GM19025 (cell line): ENCODE data around the gene COMMD8.
"Not testable (repeated sequence)": the region's sequence is repeated elsewhere in the genome, so short reads cannot be mapped to it uniquely, and the experiment has no call there.

Experiments
- ATAC-seq: cut with Tn5 transposase; IDR thresholded peaks from one replicate; pipeline ENCODE4 v1.9.1; 2021; ENCODE audit warnings: mild to moderate bottlenecking, low read depth, moderate library complexity; ENCODE audit not compliant: unreplicated experiment

The COMMD8 gene

GRCh38 chr4:47463235-47463956, at the start of gene COMMD8:
TSS of gene COMMD8 (minus strand) at chr4:47463702. CDS start at chr4:47463651, 51 bp downstream.
- ATAC-seq, result peak; percentile 91

DNA sequence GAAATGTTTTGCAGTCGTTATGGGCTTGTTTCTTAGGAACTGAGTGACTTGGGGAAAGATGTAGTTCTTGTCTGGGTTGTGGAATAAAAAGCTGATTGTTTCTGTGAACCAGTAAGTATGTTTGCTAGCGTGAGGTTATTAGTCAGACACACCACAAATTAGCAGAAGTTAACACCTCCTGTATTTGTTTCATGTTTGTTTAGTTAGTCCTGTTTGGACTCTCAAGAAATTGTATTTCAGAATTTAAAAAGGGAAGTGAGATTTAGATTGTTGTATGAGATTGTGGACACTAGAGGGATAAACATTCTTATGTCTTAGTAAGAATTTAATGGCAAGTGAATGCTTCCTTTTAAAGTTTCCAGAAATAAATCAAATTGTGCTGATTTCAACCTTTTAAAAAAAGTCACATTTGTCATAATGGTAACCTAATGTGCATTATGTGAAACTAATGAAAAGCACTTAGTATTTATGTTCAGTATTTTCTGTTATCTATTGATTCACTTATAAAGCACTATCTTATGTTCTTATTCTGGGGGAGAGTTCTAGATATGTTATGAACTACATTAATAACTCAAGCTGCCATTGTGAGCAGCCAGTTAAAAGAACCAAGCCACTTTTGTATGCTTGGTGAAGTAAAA, 47.1 kb upstream of the COMMD8 start:
- peak; percentile 94 for ATAC-seq

- no peak for ATAC-seq
Measured at GRCh38 chr4:47505666-47506065, 42.2 kb upstream of the COMMD8 start.

- no peak for ATAC-seq
Measured at GRCh38 chr4:47505147-47505546, 41.6 kb upstream of the COMMD8 start.

GRCh38 chr4:47500776-47501175, 37.3 kb upstream of the COMMD8 start:
- no peak for ATAC-seq

DNA sequence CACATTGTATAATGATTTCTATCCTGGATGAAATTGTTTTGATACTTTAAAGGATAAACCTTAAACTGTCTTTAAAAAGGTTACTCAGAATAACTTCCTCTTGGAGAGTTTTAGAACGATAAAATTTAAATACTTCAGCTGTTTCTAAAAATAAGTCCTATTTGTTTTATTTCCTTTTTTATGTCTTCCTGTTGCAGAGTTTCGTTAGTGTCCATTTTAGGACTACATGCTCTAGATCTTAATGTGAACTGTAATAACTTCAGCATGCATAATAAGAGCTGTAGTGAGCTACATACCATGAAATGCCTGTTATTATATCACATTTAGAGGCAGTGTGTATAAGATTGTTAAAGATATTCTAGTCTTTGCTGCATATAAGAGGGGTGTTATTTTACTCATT, 36.2 kb upstream of the COMMD8 start:
- ATAC-seq, result no peak

GRCh38 chr4:47498899-47499298, 35.4 kb upstream of the COMMD8 start:
- no peak for ATAC-seq

DNA sequence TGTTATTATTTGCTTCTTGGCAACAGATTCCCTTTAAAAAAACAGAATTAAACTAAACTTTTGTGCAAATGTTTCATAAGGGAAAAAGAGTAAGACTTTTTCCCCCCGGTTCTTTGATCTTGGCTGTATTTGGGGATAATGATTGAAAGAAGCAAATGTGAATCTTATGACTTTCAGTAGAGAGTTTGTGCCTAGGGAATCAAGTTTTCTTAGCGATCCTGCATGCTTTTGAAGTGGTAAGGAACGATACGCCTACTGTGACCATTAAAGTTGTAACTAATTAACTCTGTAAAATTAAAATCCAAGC, 30.6 kb upstream of the COMMD8 start:
- ATAC-seq, result no peak

DNA sequence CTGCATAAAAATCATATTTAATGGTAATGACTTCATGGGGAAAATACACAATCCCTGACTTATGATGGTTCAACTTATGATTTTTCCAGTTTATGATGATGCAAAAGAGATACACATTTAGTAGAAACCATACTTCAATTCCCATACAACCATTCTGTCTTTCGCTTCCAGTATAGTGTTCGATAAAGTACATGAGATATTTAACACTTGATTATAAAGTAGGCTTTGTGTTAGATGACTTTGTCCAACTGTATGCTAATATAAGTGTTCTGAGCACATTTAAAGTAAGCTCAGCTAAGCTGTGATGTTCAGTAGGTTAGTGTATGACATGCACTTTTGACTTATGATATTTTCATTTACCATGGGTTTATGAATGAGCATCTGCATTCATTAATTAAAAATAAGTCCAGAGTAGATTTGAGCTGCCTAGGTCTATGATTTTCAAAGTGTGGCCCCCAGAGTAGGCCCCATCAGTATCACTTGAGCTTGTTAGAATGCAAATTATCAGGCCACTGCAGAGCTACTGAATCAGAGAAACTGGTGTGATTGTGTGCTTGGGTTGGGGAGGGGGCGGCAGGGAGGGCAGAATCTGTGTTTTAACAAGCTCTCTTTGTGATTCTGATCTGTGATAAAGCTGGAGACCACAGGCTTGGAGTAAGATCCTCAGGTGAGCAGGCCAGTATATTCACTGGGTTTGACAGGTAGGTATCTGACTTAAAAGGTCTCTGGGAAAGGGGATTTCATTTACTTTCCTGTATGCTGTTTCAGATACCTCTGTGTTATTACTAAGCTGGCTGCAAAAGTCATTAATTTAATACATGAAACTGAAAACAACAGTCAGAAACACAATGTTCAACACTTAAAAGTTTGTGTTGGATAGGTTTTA, 30.0 kb upstream of the COMMD8 start:
- peak; percentile 47 for ATAC-seq

GRCh38 chr4:47490550-47490949, 27.0 kb upstream of the COMMD8 start:
- peak; percentile 77 for ATAC-seq

DNA sequence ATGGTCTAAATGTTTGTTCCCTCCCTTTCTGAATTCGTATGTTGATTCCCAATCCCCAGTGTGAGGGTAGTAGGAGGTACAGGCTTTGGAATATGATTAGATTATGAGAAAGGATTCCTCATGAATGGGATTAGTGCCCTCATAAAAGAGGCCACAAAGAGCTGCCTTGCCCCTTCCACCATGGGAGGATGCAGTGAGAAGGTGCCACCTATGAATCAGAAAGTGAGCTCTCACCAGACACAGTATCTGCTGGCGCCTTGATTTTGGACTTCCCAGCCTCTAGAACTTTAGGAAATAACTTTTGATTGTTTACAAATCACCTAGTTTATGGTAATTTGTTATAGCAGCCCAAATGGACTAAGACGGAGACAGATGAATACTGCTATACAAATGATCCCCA, 25.2 kb upstream of the COMMD8 start:
- ATAC-seq, result no peak

GRCh38 chr4:47486727-47487126, 23.2 kb upstream of the COMMD8 start:
- ATAC-seq, result not testable (repeated sequence)

DNA sequence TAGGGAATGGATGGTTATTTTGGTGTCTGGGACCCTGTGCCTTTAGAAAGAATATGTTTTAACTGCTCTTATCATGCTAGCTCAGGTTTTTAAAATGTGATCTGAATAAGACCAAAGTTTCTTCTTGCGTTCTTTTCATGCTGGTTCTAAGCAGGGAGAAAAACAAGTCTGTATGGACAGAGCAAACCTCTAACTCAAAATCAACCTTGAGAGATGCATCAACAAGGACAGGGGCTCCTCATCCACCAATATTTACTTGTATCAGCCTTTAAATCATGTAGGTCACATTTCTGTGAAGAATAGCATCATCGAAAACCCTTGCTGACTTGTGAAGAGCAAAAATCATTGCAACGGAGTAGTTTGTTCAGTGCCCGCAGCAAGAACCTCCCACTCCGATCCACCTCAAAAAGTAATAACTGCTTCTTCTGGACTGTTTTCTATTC, 22.8 kb upstream of the COMMD8 start:
- ATAC-seq, result no peak

GRCh38 chr4:47485768-47486167, 22.3 kb upstream of the COMMD8 start:
- ATAC-seq, result no peak

DNA sequence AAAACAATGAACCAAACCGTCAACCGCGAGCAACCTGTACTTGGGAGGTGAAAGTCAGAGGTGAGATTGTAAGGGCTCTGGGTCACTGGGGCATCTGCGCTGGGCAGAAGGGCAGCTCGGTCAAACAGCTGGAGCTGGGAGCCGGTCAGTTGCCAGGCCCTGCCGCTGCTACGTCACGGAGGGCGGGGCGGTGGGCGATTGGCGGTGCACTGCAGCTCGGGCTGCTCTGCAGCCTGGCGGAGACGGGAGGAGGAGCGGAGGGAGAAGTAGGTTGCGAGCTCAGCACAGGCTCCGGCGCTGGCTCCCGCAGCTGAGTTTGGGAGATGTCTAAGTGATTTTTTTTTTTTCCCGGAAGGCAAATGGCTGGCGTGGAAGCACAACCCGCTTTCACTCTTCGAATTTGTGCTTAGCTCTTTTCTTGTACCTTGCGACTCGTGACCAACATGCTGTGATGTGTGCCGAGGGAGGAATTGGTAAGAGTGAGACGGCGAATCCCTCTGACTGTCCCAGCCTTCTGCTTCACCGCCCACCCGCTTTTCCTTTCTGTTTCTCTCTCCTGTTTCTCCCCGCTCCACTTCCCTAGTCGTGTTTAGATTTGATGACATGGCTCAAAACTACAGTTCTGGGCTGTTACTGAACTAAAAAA, 21.7 kb upstream of the COMMD8 start, which contains the start of gene ATP10D:
Gene ATP10D, plus strand, starts transcription at position 229 of the 646 bp plus-strand sequence. CDS start 27,266 bp downstream, outside the sequence.
- ATAC-seq, result peak; percentile 98

DNA sequence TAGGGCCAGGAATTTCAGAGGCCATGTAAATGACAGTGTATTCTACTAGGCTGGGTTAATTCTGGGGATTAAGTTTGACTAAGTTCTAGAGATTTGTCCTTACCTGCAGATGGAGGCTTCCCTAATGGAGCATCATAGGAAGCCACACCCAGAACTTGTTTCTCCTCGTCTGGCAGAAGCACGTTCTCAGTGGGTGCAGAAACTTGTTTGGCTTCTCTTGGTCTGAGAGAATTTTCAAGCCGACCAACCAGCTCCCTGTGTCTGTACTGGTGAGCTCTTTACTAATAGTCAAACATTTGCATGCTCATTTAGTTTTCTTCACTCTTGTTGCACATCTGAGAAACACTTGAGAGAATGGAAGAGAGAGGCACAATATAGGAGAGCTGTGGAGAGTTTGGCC, 20.7 kb upstream of the COMMD8 start:
- ATAC-seq, result peak; percentile 20

DNA sequence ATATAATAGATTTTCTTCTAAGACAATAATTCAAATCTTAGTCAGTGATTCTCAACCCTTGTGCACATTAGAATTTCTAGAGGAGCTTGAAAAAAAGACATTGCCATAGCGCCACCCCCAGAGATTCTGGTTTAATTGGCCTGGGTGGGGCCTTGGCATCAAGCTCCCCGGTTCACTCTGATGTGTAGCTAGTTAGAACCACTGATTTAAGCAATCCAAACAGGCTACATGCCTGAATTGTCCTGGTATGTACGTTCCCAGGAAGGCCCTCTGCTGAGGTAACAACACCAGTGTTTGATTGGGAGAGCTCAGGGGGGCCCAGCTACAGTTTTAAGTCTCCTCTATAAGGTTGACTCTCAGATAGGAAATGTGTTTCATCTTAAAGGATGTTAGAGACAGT, 20.2 kb upstream of the COMMD8 start:
- no peak for ATAC-seq

DNA sequence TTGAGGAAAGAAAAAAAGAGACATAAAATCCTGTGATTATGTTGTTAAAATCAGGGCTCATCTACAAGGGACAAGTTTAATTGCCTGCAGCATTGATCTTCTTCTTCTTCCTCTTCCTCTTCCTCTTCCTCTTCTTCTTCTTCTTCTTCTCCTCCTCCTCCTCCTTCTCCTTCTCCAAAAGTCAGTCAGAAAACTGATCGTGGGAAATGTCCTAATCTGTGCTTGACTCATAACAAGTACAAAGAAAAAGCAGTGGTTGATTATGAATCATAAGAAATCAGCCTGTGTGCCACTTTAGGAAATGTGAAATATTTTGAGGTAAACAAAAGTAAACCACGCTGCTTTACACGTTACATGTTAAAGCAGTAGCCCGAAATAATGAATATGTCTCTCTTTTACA, 18.8 kb upstream of the COMMD8 start:
- ATAC-seq, result no peak

- ATAC-seq, result no peak
Measured at GRCh38 chr4:47478804-47479203, 15.3 kb upstream of the COMMD8 start.

- no peak for ATAC-seq
Measured at GRCh38 chr4:47475411-47475810, 11.9 kb upstream of the COMMD8 start.

GRCh38 chr4:47474799-47475198, 11.3 kb upstream of the COMMD8 start:
- ATAC-seq, result no peak
